HG02938 (cell line): Measurements from ENCODE around the gene MRRF.

Experiments used
- ATAC-seq: cut with Tn5 transposase; IDR thresholded peaks from one replicate; pipeline ENCODE4 v1.9.1; 2021; ENCODE audit warnings: mild to moderate bottlenecking, moderate library complexity; ENCODE audit not compliant: unreplicated experiment

The MRRF gene

DNA sequence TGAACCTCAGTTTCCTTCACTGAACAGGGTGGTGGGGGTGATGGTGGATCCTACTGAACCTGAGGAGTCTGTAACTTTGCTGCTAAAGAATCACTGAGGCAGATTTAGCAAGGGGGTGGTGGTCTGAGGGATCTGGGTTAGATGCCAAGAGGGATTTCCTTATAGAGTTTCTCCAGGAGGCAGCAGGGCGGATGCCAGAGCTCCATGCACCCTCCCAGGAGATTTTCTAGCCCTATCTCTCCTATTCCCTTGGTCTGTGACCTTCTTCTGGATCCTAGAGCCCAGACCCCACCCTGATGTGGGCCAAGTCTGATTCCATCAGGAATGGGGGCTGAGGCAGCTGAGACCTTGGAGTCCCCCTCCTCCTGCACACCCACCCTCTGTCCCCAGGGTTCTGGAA lies 112.1 kb downstream of the MRRF start:
- no peak for ATAC-seq

DNA sequence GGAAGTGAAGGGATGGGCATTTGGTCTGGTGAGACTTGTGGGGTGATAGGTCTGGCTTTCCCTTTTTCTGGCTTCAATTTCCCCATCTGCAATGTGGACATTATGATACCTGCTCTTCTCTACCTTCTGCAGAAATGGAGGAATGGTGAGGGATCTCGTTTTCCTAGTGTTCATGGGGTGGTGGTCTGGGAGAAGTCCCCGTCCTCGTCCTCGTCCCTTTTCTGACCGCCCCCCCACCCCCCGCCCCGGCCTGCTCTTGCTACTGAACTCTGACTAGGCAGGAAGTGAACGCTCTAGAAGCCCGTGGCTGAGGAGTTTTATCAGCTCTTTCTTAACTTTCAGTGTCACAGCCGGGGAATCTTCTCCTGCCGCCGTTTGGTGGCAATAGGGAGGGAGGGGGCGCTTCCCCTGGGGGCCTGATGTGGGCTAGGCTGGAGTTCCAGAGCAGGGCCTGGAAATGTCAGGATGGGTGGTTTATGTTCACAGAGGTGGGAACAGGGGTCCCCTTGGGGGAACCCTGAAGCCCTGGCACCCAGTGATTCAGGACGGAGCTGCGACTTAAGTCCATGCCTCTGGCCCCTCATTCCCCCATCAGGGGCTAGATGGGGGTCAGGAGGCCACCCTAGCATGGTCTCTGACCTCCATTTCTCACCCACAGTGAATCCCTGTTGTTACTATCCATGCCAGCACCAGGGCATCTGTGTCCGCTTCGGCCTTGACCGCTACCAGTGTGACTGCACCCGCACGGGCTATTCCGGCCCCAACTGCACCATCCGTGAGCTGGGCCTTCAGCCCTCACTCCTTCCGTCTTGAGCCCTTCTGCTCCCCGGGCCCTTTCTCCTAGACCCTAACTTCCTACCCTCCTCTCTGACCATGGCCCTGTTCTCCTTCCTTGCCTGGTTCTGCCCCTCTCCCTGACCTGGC lies 112.8 kb downstream of the MRRF start:
- ATAC-seq, result no peak

DNA sequence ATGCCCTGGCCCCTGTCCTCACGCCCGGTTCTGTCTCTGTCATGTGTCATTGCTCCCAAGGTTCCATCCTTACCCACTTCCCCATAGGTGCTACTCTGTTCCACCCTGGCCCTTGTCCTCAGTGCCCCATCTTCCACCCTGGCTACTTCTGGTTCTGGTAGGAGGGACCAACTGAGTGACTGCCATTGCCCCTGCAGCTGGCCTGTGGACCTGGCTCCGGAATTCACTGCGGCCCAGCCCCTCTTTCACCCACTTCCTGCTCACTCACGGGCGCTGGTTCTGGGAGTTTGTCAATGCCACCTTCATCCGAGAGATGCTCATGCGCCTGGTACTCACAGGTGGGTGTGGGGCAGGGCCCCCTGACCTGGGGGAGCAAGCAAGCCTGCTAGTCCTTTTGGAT lies 113.6 kb downstream of the MRRF start:
- no peak for ATAC-seq

DNA sequence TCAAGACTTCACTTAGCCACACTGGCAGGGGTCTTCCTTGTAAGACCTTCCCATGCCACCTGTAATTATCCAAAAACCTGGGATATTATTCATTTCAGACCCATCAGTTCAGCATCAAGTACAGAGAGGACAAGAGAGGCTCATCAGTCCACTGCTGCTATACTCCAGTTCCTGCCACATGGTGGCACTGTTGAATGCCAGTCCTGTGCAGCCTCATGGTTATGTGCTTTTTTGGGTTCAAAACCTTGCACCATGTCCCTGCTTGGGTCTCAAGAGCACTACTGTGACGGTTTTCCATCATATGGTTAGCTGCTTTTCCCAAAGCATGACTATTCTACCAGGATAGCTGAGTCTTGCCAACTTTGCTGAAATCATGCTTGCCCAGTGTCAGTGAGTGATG lies 114.7 kb downstream of the MRRF start:
- ATAC-seq, result no peak

DNA sequence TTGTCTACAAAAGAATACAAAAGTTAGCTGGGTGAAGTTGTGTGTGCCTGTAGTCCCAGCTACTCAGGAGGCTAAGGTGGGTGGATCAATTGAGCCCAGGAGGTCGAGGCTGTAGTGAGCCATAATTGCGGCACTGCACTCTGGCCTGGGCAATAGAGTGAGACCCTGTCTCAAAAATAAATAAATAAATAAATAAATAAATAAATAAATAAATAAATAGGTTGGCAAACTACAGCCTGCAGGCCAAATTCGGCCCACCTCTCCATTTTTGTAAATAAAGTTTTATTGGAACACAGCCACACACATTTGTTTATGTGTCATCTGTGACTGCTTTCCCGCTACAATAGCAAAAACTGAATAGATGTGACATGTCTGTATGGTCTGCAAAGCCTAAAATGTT lies 115.6 kb downstream of the MRRF start:
- ATAC-seq, result no peak
